Activated CD4-positive, alpha-beta T cell treated with anti-CD3 and anti-CD28 coated beads, Interleukin-2, amount 10 ng/mL, durations not matched to agents 7 days and 5 days (primary cell): ENCODE data around the gene INSIG1. TPM values are rescaled to one million over a fixed set of nuclear protein-coding genes. Genes with fewer than 3 reads are reported as not detected.

Source experiments
- CTCF ChIA-PET: fragments of 350-600 bp; sonication (Branson Sonifier 250); formaldehyde crosslinking; loops from one replicate; lab custom pipeline; 2021; ENCODE audit warnings: antibody characterized with exemption; lab: Charles Lee
- POLR2A ChIA-PET: fragments of 350-600 bp; sonication (Branson Sonifier 250); formaldehyde crosslinking; loops from one replicate; lab custom pipeline; 2021; ENCODE audit warnings: antibody characterized with exemption; lab: Charles Lee
- DNase-seq: peaks from one replicate; pipeline ENCODE4 v3.0.0-alpha.2; 2020
- H3K27ac Mint-ChIP-seq: one replicate; pipeline ENCODE4 v1.8.0; 2021; ENCODE audit warnings: mild to moderate bottlenecking, moderate library complexity, mixed read lengths
- H3K27me3 Mint-ChIP-seq: one replicate; pipeline ENCODE4 v1.8.0; 2021; ENCODE audit warnings: mixed read lengths
- H3K36me3 Mint-ChIP-seq: one replicate; pipeline ENCODE4 v1.8.0; 2021; ENCODE audit warnings: low read depth, mixed read lengths
- H3K4me1 Mint-ChIP-seq: one replicate; pipeline ENCODE4 v1.8.0; 2021; ENCODE audit warnings: mixed read lengths
- H3K4me3 Mint-ChIP-seq: one replicate; pipeline ENCODE4 v1.8.0; 2021; ENCODE audit warnings: mild to moderate bottlenecking, moderate library complexity, mixed read lengths
- H3K9me3 Mint-ChIP-seq: one replicate; pipeline ENCODE4 v1.8.0; 2021; ENCODE audit warnings: mixed read lengths
- total RNA-seq, 2 experiments: library from RNA; stranded (reverse); gene quantifications; one replicate each; pipeline ENCODE4 v1.2.3, GENCODE V29; 2021

INSIG1 gene
- total RNA-seq, 2 experiments from 2014 or later = 69.3 to 71.2 TPM

DNA sequence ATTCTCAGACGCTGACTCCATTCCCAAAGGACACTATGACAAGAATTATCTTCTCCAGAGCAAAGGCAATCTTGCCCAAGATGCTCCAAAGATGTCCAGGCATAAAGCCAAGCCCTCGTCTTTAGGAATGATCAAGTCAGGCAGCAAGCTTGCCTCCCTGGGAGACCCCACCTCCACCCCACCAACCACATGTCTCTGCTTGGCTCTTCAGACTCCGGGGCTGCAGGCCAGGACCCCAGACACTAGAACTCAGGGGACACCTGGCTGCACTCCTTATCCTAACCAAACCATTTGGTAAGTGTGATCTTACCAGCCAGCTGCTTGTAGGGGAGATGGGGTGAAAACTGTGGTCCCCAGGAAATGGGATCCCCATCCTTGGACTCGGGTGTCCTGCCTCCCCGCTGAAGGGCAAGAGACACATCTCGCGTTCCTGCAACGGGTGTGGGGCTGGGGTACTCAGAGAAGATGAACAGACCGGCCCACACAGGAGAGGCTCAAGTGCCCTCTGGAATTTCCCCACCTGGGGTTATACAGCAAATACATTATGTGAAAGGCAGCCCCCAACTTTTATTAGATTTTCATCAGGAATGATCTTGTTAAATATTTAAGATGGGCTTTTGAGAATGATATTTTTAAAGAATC, 55.7 kb downstream of the INSIG1 start:
- peaks cover 7% of the 10 kb centered on the region for H3K27me3 Mint-ChIP-seq
- no peaks in the 10 kb centered on the region for H3K4me1 Mint-ChIP-seq
- no peak for DNase-seq
- H3K9me3 Mint-ChIP-seq = no peaks in the 10 kb centered on the region
- H3K4me3 Mint-ChIP-seq = no peak overlapping the region
- POLR2A ChIA-PET = no interaction called here
- H3K36me3 Mint-ChIP-seq = no peaks in the 10 kb centered on the region
- H3K27ac Mint-ChIP-seq = no peak overlapping the region
- CTCF ChIA-PET = no interaction called here

DNA sequence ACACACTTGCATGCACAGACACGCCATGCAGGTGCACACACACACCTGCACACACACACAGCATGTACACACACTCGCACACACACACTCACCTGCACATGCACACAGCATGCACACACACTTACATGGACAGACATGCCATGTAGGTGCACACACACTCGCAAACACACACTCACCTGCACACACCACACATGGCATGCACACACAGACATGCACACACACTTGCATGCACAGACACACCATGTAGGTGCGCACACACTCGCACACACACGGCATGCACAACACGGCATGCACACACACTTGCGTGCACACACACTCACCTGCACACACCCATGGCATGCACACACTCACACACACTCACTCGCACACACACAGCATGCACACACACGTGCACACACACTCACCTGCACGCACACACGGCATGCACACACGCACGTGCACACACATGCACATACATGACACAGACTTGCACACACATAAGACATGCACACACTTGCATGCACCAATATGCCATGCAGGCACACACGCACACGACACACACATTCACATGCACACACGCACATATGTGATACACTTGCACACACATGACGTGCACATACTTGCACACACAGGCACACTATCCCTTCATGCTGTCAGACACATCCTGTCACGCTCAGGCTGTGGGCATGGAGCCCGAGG, 56.8 kb downstream of the INSIG1 start:
- Mint-ChIP-seq H3K4me3 (no peak overlapping the region), H3K36me3 (no peaks in the 10 kb centered on the region), H3K4me1 (no peaks in the 10 kb centered on the region), H3K27me3 (peaks cover 11% of the 10 kb centered on the region), H3K27ac (no peak overlapping the region), H3K9me3 (no peaks in the 10 kb centered on the region)
- DNase-seq = no peak
- ChIA-PET CTCF (interaction anchor here (3.6 kb wide), 1 partner anchor 10 kb away, joined by 13 read pairs; no protein-coding TSS in a partner anchor), POLR2A (no interaction called here)

DNA sequence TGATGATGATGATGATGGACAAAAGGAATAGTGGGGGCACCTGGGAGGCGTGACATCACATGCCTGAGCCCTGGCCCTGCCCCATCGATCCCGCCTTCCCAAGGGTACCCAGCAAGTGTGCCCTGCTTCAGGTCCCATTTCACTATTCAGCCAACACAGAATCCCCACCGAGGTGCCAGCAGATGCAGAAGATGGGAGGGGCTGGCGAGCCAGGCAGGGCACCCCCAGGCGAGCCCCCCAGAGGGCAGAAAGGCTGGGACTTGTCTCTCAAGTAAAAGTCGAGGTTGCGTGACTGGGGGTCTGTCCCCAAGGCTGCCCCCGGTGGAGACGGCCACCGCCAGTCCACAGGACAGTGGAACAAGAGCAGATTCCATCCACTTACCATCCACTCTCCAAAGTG, 57.5 kb downstream of the INSIG1 start:
- POLR2A ChIA-PET = no interaction called here
- no peak overlapping the region for H3K27ac Mint-ChIP-seq
- H3K4me1 Mint-ChIP-seq = no peaks in the 10 kb centered on the region
- no peaks in the 10 kb centered on the region for H3K9me3 Mint-ChIP-seq
- CTCF ChIA-PET = interaction anchor here (3.6 kb wide), 1 partner anchor 10 kb away, joined by 13 read pairs; no protein-coding TSS in a partner anchor
- no peak overlapping the region for H3K4me3 Mint-ChIP-seq
- no peak for DNase-seq
- H3K27me3 Mint-ChIP-seq = peaks cover 12% of the 10 kb centered on the region
- no peaks in the 10 kb centered on the region for H3K36me3 Mint-ChIP-seq

DNA sequence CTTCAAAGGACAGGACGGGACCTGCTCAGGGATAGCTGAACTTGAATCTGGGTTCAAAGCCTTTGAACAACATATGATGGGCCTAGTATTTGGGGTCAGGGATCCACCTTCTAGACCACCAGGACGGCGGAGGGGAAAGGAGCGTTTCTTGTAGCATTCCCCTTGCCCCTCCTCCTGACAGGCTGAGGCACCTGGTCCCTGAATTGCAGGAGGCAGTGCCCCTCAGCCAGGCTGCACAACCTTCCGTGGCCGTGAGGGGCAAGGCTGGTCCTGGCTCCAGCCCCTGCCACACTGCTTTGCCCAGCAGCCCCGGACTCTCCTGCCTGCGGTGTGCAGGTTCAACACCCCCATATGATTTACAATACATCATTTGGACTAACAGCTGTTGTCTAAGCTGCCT, 58.1 kb downstream of the INSIG1 start:
- CTCF ChIA-PET = interaction anchor here (3.6 kb wide), 1 partner anchor 11 kb away, joined by 13 read pairs; no protein-coding TSS in a partner anchor

DNA sequence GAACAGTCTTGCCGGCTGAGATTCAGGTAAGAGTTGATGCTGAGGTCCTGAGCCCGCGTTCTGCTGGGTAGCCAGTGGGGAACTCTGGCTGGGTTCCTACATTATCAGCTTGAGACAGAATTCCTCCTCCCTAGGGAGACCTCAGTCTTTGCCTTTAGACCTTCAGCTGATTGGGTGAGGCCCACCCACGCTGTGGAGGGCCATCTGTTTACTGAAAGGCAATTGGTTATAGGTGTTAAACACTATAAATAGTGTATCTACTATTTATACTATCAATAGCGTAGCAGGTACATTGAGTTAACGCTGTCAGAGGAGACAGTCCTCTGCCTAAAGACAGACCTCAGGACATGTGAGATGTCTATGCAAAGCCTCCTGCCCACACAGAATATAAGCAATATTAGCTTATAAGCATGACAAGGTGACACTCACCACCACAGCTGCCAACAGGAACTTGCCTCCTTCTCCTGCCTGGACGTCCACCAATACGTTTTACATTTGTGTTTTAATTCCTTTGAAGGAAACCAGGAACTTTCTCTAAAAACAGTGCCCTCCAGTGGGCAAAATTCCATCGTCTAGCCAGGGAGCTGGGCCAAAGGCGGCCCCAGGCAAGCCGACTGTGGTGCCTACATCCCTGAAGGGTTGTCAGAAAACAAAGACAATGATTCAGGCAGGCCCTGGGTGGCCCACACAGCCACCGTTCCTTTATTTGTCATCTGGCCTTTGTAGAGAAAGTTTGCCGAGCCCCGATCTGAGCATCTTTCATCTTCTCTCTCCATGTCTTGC, 58.8 kb downstream of the INSIG1 start:
- Mint-ChIP-seq H3K27ac (no peak overlapping the region), H3K9me3 (no peaks in the 10 kb centered on the region), H3K36me3 (no peaks in the 10 kb centered on the region), H3K4me3 (no peak overlapping the region), H3K27me3 (peaks cover 20% of the 10 kb centered on the region), H3K4me1 (no peaks in the 10 kb centered on the region)
- CTCF ChIA-PET = interaction anchor here (1.2 to 3.6 kb wide), 3 partner anchors 12 to 432 kb away, joined by 4 to 13 read pairs (median 7); no protein-coding TSS in a partner anchor
- POLR2A ChIA-PET = no interaction called here
- no peak for DNase-seq

More for the DNA sequence above, 58.1 kb downstream of the INSIG1 start:
- POLR2A ChIA-PET = no interaction called here
- H3K27ac Mint-ChIP-seq = no peak overlapping the region
- DNase-seq = no peak
- no peaks in the 10 kb centered on the region for H3K9me3 Mint-ChIP-seq
- H3K4me1 Mint-ChIP-seq = no peaks in the 10 kb centered on the region
- H3K36me3 Mint-ChIP-seq = no peaks in the 10 kb centered on the region
- H3K4me3 Mint-ChIP-seq = no peak overlapping the region
- H3K27me3 Mint-ChIP-seq = peaks cover 17% of the 10 kb centered on the region

DNA sequence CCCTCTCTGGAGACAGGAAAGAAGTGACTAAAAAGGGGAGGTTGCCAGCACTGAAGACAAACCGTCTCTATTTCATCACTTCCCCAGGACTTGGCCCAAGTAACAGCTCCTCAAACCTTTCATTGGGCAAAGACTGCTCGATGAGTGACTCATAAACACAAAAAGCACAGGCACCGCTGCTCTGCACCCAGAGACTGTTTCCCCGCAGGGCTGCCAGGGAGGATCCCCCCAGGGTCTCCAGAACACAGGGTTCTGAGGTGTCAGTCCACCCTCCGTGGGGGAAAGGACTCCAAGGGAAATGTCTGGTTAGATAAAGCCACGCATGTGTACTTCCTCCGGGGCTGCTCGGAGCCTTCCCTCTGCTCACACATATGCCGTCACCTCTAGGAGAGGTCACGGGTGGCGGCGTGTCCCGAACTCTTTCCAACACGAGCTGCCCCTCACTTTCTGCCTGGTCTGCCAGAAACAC, 59.9 kb downstream of the INSIG1 start:
- Mint-ChIP-seq H3K36me3 (no peaks in the 10 kb centered on the region), H3K9me3 (no peaks in the 10 kb centered on the region), H3K4me3 (no peak overlapping the region), H3K27me3 (peaks cover 26% of the 10 kb centered on the region), H3K4me1 (no peaks in the 10 kb centered on the region), H3K27ac (no peak overlapping the region)
- ChIA-PET CTCF (interaction anchor here (0.9 to 3.6 kb wide), 3 partner anchors 13 to 430 kb away, joined by 3 to 13 read pairs (median 7); no protein-coding TSS in a partner anchor), POLR2A (no interaction called here)
- no peak for DNase-seq

DNA sequence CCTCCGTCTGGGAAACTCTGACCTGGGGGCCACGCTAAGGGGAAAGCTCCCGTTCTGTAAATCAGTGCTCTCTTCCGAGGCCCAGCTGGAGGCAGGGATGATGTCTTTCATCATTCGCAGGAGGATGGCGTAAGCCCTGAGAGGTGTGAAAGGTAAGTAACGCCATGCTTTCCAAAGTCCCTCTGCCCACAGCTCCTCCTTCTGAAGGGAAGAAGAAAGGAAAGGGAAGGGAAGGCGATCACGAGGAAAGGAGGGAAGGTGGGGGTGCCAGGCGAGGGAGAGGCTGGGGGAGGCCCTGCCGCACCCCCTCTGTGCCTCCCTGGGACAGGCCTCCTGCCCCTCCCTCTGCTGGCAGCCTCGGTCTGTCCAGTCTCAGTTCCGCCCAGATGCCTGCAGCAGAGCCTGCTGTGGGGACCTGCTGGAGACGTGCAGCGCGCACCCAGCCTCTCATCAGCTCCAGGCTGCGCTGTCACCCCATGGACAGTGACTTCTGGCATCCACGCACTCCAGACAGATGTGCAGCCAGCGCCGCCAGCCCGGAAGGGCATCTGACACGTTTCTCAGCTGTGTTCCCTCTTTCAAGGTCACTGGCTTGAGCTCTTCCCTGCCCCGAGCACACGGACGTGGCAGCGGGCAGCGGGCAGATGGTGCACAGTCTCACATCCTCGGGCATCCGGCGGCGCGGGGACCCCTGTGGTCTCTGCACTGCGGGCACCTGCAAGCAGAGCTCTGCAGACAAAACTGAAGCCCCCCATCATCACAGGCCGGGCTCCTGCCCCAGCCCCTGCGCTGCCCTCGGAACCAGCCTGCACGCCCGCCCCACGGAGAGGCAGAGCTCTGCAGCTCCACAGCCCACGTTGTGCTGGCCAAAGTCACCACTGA, 60.6 kb downstream of the INSIG1 start:
- H3K27me3 Mint-ChIP-seq = peaks cover 28% of the 10 kb centered on the region
- no peak overlapping the region for H3K27ac Mint-ChIP-seq
- no peak overlapping the region for H3K4me3 Mint-ChIP-seq
- CTCF ChIA-PET = interaction anchor here (0.9 to 3.6 kb wide), 3 partner anchors 13 to 168 kb away, joined by 3 to 13 read pairs (median 4); no protein-coding TSS in a partner anchor
- no peak for DNase-seq
- H3K36me3 Mint-ChIP-seq = no peaks in the 10 kb centered on the region
- H3K9me3 Mint-ChIP-seq = no peaks in the 10 kb centered on the region
- POLR2A ChIA-PET = no interaction called here
- no peaks in the 10 kb centered on the region for H3K4me1 Mint-ChIP-seq

DNA sequence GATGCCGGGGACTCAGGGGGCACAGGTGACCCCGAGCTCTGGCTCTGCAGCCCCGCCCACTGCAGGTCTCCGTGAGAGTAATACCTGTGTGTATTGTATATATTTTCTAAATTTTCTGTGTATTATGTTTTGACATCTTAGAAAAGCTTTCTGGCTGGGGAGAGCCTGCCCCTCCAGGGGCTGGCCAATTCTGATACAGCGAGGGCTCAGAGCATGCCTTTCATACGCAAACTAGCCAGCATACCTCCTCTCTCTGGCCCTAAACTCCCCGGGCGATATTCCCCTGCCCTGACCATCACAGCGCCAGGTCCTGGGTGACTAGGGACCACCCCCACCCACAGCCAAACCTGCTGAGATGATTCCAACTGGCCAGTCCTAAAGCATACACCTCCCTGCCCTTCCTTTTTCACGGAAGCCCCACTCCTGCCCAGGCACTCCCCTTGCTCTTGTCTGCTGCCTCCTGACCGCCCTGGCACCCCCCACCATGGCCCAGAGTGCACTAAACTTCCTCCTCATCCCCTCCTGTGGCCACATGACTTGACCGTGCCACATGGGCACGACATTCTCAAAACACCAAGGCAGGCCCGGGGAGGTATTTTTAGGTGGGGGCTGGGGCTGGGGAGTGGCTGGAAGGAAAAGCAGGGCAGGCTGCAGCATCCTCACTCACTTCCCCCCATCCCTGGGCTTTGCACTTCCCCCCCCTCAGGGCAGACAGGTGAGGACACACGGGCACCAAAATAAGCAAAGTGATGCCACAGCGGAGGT, 61.5 kb downstream of the INSIG1 start:
- Mint-ChIP-seq H3K9me3 (no peaks in the 10 kb centered on the region), H3K4me3 (no peak overlapping the region), H3K36me3 (no peaks in the 10 kb centered on the region), H3K4me1 (no peaks in the 10 kb centered on the region), H3K27me3 (peaks cover 31% of the 10 kb centered on the region), H3K27ac (no peak overlapping the region)
- CTCF ChIA-PET = interaction anchor here (1.0 kb wide), 1 partner anchor 168 kb away, joined by 4 read pairs; no protein-coding TSS in a partner anchor
- no peak for DNase-seq
- POLR2A ChIA-PET = no interaction called here

Other genes with a start within 250 kb of the INSIG1 start
- gene HTR5A, start 227.6 kb upstream of the INSIG1 start, total RNA-seq = not detected
- not detected for gene EN2, start 160.3 kb downstream of the INSIG1 start, total RNA-seq
- gene CNPY1, start 248.7 kb downstream of the INSIG1 start, total RNA-seq = not detected